Heart right ventricle (tissue), 16 donors: ENCODE data around the gene KLHL40. TPM values are rescaled to one million over a fixed set of nuclear protein-coding genes. Genes with fewer than 3 reads are reported as not detected.

Experiments used
- ATAC-seq, 8 donors: fragments of 200-7000 bp; cut with Tn5 transposase; one replicate each; pipeline ENCODE4 v1.9.1; 2020; ENCODE audit warnings: mild to moderate bottlenecking in 8 of 8, moderate library complexity in 8 of 8, moderate number of reproducible peaks in 1 of 8
- DNase-seq, 2 donors: peaks; one replicate each; pipeline ENCODE4 v3.0.0-alpha.2; 2020
- H3K27ac ChIP-seq, 10 donors: fragments of 200-600 bp; sonication (generic) in 2 of 10; one replicate each; pipeline versions ENCODE4 v1.5.0 to v1.8.0; 2020 to 2022; ENCODE audit warnings: mild to moderate bottlenecking in 3 of 10
- H3K27me3 ChIP-seq, 7 donors: fragments of 200-600 bp; one replicate each; pipeline ENCODE4 v1.8.0; 2021 to 2022; ENCODE audit warnings: mild to moderate bottlenecking in 2 of 7
- H3K36me3 ChIP-seq, 9 donors: fragments of 200-600 bp; sonication (generic) in 1 of 9; one replicate each; pipeline versions ENCODE4 v1.5.0 to v1.8.0; 2020 to 2022; ENCODE audit warnings: mild to moderate bottlenecking in 2 of 9
- H3K4me1 ChIP-seq, 9 donors: fragments of 200-600 bp; sonication (generic) in 1 of 9; one replicate each; pipeline versions ENCODE4 v1.5.0 to v1.8.0; 2020 to 2022; ENCODE audit warnings: mild to moderate bottlenecking in 4 of 9
- H3K4me3 ChIP-seq, 10 donors: fragments of 200-600 bp; sonication (generic) in 2 of 10; one replicate each; pipeline versions ENCODE4 v1.5.0 to v1.8.0; 2020 to 2022; ENCODE audit warnings: mild to moderate bottlenecking in 7 of 10, moderate library complexity in 2 of 10
- H3K9me3 ChIP-seq, 11 donors: fragments of 200-600 bp in 10 of 11; sonication (generic) in 2 of 11; one replicate each; pipeline versions ENCODE4 v1.5.0 to v1.8.0; 2013 to 2022; ENCODE audit warnings: mild to moderate bottlenecking in 2 of 11, control low read depth in 1 of 11, moderate library complexity in 1 of 11
- WGBS, 2 donors: extraction: QIAGEN DNeasy Blood & Tissue Kit; methylation state at CpG; one replicate each; pipeline ENCODE4 v1.1.7; 2013; ENCODE audit warnings: inconsistent platforms in 1 of 2; 5-methylcytosine and 5-hydroxymethylcytosine counted together
- intact Hi-C, 10 donors: fragments of 100-400 bp; cut with DNase I; formaldehyde crosslinking; loops; one replicate each; pipeline versions ENCODE4 v1.11.1 to v1.14.2; 2022
- polyA plus RNA-seq, 2 donors: library from polyadenylated mRNA; stranded (reverse); fragments of 200-250 nt; gene quantifications; one replicate each; pipeline ENCODE4 v1.2.3, GENCODE V29; 2013
- total RNA-seq, 10 donors: library from RNA; stranded (reverse); fragmentation: NEBNext Ultra II Directional in 3 of 10; extraction: Animal tissue kit (Norgen Biotek cat#: 25700) in 3 of 10; gene quantifications; one replicate each; pipeline versions ENCODE4 v1.2.1 to v1.2.4, GENCODE V29; 2021 to 2023
- TF ChIP-seq, protein P1 (sequence below), 9 donors: fragments of 200-600 bp; sonication (generic) in 2 of 9; IDR thresholded peaks; one replicate each; pipeline versions ENCODE4 v1.5.0 to v1.8.0; 2021 to 2022; ENCODE audit warnings: antibody characterized with exemption in 9 of 9, mild to moderate bottlenecking in 5 of 9, moderate library complexity in 1 of 9
- donor health status: Arrhythmogenic right ventricular cardiomyopathy.
- donor health status: ischemic (EF 13 %, LVEDD 7.1; RV severe dilation, severe dysfunction).
- donor health status: healthy with polysubstance abuse.
- donor health status: DM: no; HTN: yes; CAD: no.
- donor health status: DM: no; HTN: no; CAD: no.
- donor health status: ischemic (EF 25% LVEDD 6.9; RV normal size, moderate dysfunction).
- donor health status: ischemic (EF 25% LVEDD 5.7; RV mildly dilated, moderate dysfunction).
- donor health status: healthy.
- donor health status: DM: yes; HTN: yes; CAD: no.
- donor health status: Ischemic cardiomyopathy.
- donor health status: ischemic (EF 35%, LVEDD 5.7; RV mildly dilated, moderate dysfunction).
- donor health status: nonischemic (EF 11% LVEDD 7.7; RV severe dilation, severe dysfunction).
- donor health status: DM: yes; HTN: yes; CAD: no.
- donor health status: PGD.
- donor health status: ischemic (EF 29% LVEDD 5.4; RV normal size, mild dysfunction).
- donor health status: nonischemic (EF 23%, LVEDD 6.1; RV moderate dilation, normal function).

KLHL40 gene
- total and polyA plus RNA-seq, 12 donors, result 0.26 to 8.3 (median 0.85) TPM

- H3K4me3 ChIP-seq, result no peak overlapping the region
- 94% methylated on average over 5 of the region's 5 CpGs for WGBS, 2 donors
- peak overlapping the region in 4 of 10 donors; percentile 2 to 70 (median 60) for H3K27ac ChIP-seq
- ATAC-seq (no peak), DNase-seq (no peak)
- peaks cover 0 to 43% (median 8%) of the 10 kb centered on the region in 9 donors for H3K36me3 ChIP-seq
- H3K27me3 ChIP-seq, result no peaks in the 10 kb centered on the region
- intact Hi-C loops, result loop anchor here in 1 of 10 donors (5.0 kb wide), 1 partner anchor 81 kb away; no protein-coding TSS in a partner anchor
- peaks cover 3 to 64% (median 31%) of the 10 kb centered on the region in 9 donors for H3K4me1 ChIP-seq
- TF ChIP-seq, protein P1, sequence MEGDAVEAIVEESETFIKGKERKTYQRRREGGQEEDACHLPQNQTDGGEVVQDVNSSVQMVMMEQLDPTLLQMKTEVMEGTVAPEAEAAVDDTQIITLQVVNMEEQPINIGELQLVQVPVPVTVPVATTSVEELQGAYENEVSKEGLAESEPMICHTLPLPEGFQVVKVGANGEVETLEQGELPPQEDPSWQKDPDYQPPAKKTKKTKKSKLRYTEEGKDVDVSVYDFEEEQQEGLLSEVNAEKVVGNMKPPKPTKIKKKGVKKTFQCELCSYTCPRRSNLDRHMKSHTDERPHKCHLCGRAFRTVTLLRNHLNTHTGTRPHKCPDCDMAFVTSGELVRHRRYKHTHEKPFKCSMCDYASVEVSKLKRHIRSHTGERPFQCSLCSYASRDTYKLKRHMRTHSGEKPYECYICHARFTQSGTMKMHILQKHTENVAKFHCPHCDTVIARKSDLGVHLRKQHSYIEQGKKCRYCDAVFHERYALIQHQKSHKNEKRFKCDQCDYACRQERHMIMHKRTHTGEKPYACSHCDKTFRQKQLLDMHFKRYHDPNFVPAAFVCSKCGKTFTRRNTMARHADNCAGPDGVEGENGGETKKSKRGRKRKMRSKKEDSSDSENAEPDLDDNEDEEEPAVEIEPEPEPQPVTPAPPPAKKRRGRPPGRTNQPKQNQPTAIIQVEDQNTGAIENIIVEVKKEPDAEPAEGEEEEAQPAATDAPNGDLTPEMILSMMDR (IDR thresholded peaks at IDR 0.05), result no peak
- no peaks in the 10 kb centered on the region for H3K9me3 ChIP-seq
Observed at GRCh38 chr3:42661593-42662022, 23.7 kb upstream of the KLHL40 start.

DNA sequence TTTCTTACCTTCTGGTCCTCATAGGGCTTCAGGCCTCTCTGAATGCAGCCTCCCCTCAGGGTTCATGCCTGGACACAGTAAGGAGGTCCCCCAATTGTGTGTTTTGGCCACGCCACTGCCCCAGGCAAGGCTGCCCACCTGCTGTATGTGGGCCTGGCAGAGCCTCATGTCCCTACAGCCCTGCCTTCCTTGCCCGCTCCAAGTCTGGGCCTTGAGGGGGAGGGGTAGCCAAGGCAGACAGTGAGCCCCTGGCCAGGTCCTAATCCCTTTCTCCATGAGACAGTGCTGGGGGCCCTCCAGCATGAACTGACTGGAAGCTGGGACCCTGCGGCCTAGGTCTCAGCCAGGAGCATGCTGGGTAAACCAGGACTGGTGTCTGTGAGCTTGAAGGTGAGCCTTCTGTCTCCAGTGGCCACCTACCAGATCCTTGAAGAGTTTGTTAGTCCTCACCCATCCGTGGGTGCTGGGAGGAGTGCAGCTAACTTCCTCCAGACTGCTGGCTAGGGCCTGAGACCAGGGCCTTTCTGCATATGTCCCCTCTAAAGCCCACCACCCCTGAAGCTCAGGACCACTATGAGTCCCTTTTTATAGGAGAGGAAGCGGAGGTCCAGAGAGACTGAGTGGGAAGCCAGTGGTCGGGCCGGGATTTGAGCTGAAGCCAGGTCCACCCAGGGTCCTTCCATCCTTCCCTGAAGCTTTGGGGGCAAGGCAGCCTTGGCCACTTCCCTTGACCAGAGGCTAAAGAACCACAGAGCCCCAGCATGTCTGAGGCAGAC is 23.1 kb upstream of the KLHL40 start:
- intact Hi-C loops, result loop anchor here in 1 of 10 donors (5.0 kb wide), 1 partner anchor 80 kb away; no protein-coding TSS in a partner anchor
- peaks cover 9 to 65% (median 37%) of the 10 kb centered on the region in 9 donors for H3K4me1 ChIP-seq
- 84% methylated on average over 7 of the region's 7 CpGs for WGBS, 2 donors

GRCh38 chr3:42662813-42663535 is 22.4 kb upstream of the KLHL40 start:
- 87 to 88% methylated on average over 12 of the region's 12 CpGs for WGBS, 2 donors
- TF ChIP-seq, protein P1 (IDR thresholded peaks at IDR 0.05), result no peak
- ATAC-seq (no peak), DNase-seq (no peak)
- no peak overlapping the region for H3K27ac ChIP-seq
- H3K9me3 ChIP-seq, result no peaks in the 10 kb centered on the region
- H3K4me1 ChIP-seq, result peaks cover 9 to 65% (median 44%) of the 10 kb centered on the region in 9 donors
- H3K27me3 ChIP-seq, result no peaks in the 10 kb centered on the region
- intact Hi-C loops, result loop anchor here in 1 of 10 donors (5.0 kb wide), 1 partner anchor 79 kb away; no protein-coding TSS in a partner anchor
- H3K36me3 ChIP-seq, result peaks cover 0 to 43% (median 8%) of the 10 kb centered on the region in 9 donors
- H3K4me3 ChIP-seq, result no peak overlapping the region

More for the DNA sequence above, 23.1 kb upstream of the KLHL40 start:
- Histone ChIP-seq H3K36me3 (peaks cover 0 to 43% (median 8%) of the 10 kb centered on the region in 9 donors), H3K27me3 (no peaks in the 10 kb centered on the region), H3K4me3 (no peak overlapping the region), H3K27ac (peak overlapping the region in 2 of 10 donors; percentile 57 to 62), H3K9me3 (no peaks in the 10 kb centered on the region)
- no peak for ATAC-seq
- DNase-seq, result no peak
- TF ChIP-seq, protein P1 (IDR thresholded peaks at IDR 0.05), result no peak
